ENCODE data around the gene UBXN11.
"Not testable (repeated sequence)": the region's sequence is repeated elsewhere in the genome, so short reads cannot be mapped to it uniquely, and the experiment has no call there.

Gene UBXN11

GRCh38 chr1:26338670-26339069 lies 32.2 kb upstream of the UBXN11 start:
- TF ChIP-seq CTCF (IDR thresholded peaks at IDR 0.05; ENCODE audit: low read depth, low read length) = no peak

GRCh38 chr1:26337625-26338024 lies 31.2 kb upstream of the UBXN11 start:
- Histone ChIP-seq H3K27ac (peak overlapping the region; percentile 73; the same call in 1 of the 2 replicates), H3K4me3 (ENCODE audit: low read depth, low read length) (no peak overlapping the region), H3K9me3 (ENCODE audit: severe bottlenecking) (no peaks in the 10 kb centered on the region), H3K36me3 (no peaks in the 10 kb centered on the region), H3K27me3 (ENCODE audit: insufficient read depth, low read depth, severe bottlenecking) (no peaks in the 10 kb centered on the region)
- no peak for TF ChIP-seq CTCF (IDR thresholded peaks at IDR 0.05; ENCODE audit: low read depth, low read length)
- no peak for DNase-seq

More at GRCh38 chr1:26338670-26339069, 32.2 kb upstream of the UBXN11 start:
- Histone ChIP-seq H3K4me3 (ENCODE audit: low read depth, low read length) (no peak overlapping the region), H3K9me3 (ENCODE audit: severe bottlenecking) (no peaks in the 10 kb centered on the region), H3K27me3 (ENCODE audit: insufficient read depth, low read depth, severe bottlenecking) (no peaks in the 10 kb centered on the region), H3K27ac (no peak overlapping the region; the same call in 1 of the 2 replicates), H3K36me3 (no peaks in the 10 kb centered on the region)
- DNase-seq = no peak

GRCh38 chr1:26337206-26337535 lies 30.7 kb upstream of the UBXN11 start:
- H3K4me3 ChIP-seq (ENCODE audit: low read depth, low read length) = no peak overlapping the region
- peak overlapping the region; percentile 40 for H3K27ac ChIP-seq
- H3K27me3 ChIP-seq (ENCODE audit: insufficient read depth, low read depth, severe bottlenecking) = no peaks in the 10 kb centered on the region
- no peak for TF ChIP-seq CTCF (IDR thresholded peaks at IDR 0.05; ENCODE audit: low read depth, low read length)
- no peaks in the 10 kb centered on the region for H3K36me3 ChIP-seq
- no peak for DNase-seq
- H3K9me3 ChIP-seq (ENCODE audit: severe bottlenecking) = no peaks in the 10 kb centered on the region

- TF ChIP-seq CTCF (IDR thresholded peaks at IDR 0.05; ENCODE audit: low read depth, low read length) = no peak
- H3K36me3 ChIP-seq = no peaks in the 10 kb centered on the region
- no peaks in the 10 kb centered on the region for H3K27me3 ChIP-seq (ENCODE audit: insufficient read depth, low read depth, severe bottlenecking)
- peak overlapping the region; percentile 40 for H3K27ac ChIP-seq
- peak; percentile 93 for DNase-seq
- H3K4me3 ChIP-seq (ENCODE audit: low read depth, low read length) = peak overlapping the region; percentile 58
- no peaks in the 10 kb centered on the region for H3K9me3 ChIP-seq (ENCODE audit: severe bottlenecking)
Measured at GRCh38 chr1:26336477-26337205, 30.2 kb upstream of the UBXN11 start.

- H3K36me3 ChIP-seq = no peaks in the 10 kb centered on the region
- DNase-seq = peak; percentile 50
- H3K9me3 ChIP-seq (ENCODE audit: severe bottlenecking) = no peaks in the 10 kb centered on the region
- H3K27ac ChIP-seq = peak overlapping the region; percentile 16
- H3K27me3 ChIP-seq (ENCODE audit: insufficient read depth, low read depth, severe bottlenecking) = no peaks in the 10 kb centered on the region
- no peak for TF ChIP-seq CTCF (IDR thresholded peaks at IDR 0.05; ENCODE audit: low read depth, low read length)
- peak overlapping the region; percentile 58 for H3K4me3 ChIP-seq (ENCODE audit: low read depth, low read length)
Measured at GRCh38 chr1:26335774-26336476, 29.5 kb upstream of the UBXN11 start.

- not testable (repeated sequence) for H3K4me3 ChIP-seq (ENCODE audit: low read depth, low read length); H3K9me3 ChIP-seq (ENCODE audit: severe bottlenecking); DNase-seq; H3K27ac ChIP-seq; H3K27me3 ChIP-seq (ENCODE audit: insufficient read depth, low read depth, severe bottlenecking); H3K36me3 ChIP-seq
Measured at GRCh38 chr1:26333312-26333711, 26.9 kb upstream of the UBXN11 start.

Measured in WERI-Rb-1 (cell line).